VCaP (cell line): Measurements from ENCODE around the gene PRDM16.
A peak's percentile ranks its signal among the peaks of the same experiment; 100 is the strongest.

Experiments used
- H3K27ac ChIP-seq: fragments of 450-650 bp; 2 replicates; pipeline ENCODE4 v1.5.1; 2017
- TF ChIP-seq, protein P1 (sequence below): fragments of 450-650 bp; conservative IDR thresholded peaks from 2 replicates; pipeline ENCODE4 v1.5.1; 2017; ENCODE audit warnings: mild to moderate bottlenecking, moderate library complexity

Gene PRDM16

DNA sequence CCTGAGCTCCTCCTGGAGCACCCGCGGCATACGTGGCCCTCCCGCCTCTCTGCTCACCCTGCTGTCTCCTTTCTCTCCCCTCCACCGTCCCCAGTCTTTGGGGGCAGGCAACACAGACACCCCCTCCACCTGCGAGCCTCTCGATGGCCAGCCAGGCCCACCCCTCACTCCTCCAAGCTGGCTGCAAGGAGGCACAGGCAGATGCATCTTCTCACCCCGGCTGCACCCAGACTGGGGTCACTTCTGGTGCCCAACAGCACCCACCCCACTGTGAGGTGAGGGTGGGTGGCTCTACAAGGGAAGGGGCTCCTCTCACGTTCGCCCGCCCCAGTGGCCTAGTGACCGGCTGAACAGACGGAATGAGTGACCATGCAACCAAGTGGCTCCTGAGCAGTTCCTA is 277.5 kb downstream of the PRDM16 start:
- H3K27ac ChIP-seq = no peak overlapping the region
- TF ChIP-seq, protein P1, sequence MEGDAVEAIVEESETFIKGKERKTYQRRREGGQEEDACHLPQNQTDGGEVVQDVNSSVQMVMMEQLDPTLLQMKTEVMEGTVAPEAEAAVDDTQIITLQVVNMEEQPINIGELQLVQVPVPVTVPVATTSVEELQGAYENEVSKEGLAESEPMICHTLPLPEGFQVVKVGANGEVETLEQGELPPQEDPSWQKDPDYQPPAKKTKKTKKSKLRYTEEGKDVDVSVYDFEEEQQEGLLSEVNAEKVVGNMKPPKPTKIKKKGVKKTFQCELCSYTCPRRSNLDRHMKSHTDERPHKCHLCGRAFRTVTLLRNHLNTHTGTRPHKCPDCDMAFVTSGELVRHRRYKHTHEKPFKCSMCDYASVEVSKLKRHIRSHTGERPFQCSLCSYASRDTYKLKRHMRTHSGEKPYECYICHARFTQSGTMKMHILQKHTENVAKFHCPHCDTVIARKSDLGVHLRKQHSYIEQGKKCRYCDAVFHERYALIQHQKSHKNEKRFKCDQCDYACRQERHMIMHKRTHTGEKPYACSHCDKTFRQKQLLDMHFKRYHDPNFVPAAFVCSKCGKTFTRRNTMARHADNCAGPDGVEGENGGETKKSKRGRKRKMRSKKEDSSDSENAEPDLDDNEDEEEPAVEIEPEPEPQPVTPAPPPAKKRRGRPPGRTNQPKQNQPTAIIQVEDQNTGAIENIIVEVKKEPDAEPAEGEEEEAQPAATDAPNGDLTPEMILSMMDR = no peak

DNA sequence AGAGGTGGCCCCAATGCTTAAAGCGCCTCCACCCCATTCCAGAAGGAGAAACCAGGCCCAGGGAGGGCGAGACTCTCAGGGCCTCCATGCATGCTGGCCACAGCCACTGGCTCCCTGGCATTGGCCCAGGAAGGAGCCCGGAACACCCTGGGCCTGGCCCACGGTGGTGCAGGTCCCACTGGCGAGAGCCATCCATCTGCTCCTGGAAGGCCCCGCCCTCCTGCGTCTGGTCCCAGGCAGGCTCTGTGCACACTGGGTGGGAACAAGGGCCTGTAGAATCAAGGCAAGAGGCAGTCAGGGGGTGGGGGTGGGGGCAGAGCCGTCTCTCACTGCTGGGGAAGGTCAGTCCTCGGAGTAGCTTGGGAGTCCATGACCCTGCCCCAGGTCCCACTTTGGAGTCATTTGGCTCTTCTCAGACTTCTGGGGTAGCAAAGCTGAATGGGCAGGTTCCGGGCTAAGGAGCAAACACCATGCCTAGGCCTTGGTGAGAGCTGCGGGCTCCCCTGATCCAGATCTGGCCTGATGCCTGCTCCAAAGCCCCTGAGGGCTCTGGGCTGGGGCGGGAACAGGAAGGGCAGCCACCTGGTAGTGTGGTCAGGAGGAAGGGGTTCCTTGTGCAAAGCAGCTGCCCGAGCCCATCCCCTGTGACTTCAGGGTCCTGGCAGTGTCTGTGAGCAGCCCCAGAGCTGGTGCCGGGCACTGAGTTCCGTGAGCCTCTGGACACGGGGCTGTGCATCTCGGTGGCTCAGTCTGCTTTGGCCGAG is 278.4 kb downstream of the PRDM16 start:
- no peak overlapping the region for H3K27ac ChIP-seq
- TF ChIP-seq, protein P1 = no peak

DNA sequence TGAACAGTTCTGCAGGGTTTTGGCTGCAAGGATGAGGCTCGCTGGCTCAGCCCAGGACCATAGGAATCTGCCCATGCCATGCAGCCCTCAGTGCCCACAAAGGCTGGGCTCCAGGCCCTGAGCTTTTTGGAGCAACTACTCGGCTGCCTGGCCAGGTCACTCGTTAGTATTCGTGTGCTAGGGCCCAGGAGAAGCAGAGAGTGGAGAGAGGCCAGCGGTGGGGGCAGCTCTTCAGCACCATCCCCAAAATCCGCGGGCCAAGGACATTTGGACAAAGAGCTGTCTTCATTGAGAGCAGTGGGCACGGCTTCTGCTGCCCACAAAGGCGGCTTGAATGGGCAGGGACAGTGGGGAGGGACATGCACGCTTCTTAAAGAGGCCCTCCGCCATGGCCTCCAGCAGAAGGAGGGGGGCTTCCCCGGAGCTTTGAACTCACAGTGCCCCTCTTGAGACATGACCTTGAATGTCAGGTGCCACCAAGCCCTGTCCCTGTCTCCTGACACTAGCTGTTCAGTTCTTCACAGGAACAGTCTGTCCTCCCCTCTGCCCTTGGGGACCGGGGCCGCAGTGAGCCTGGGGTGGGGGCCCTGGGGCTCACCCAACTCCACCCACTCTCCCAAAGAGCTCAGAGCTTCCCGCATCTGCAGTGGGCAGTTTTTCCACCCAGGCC is 279.3 kb downstream of the PRDM16 start:
- TF ChIP-seq, protein P1 = no peak
- H3K27ac ChIP-seq = no peak overlapping the region

DNA sequence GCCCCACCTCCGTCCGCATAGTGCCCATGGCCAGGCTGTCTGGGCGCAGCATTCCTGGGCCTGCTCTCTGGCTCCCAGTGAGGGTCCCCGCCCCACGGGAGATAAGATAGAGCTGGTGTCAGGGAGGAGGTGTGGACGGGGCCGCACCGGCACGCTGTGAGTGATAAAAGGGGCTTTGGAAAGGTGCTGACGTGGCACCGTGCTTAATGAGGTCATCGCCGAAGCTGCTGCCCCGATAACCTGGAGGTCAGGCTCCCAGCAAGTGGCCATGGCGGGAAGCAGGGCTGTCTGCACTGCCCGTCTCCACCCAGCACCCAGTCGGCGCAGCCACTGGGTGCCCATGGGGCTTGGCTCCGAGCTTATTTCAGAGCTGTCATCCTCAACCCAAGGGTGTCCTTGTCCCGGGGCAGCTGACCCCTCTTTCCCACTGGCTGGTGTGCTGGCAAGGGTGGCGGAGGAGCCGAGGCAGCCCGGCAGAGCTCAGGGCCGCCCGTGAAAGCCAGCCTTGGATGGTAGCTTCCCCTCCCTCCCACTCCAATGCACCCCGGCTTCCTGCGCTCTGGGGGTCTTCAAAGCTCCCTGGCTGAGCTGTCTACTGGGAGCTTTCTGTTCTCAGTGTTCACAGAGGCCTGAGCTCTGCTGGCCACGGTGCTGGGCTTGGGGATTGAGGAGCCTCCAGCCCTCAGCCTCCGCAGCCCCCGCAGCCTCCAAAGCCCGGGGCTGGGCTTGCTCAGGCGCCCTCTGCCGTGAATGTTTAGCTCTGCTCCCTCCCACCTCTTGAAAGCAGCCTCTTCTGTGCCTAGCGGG is 280.4 kb downstream of the PRDM16 start:
- H3K27ac ChIP-seq = no peak overlapping the region
- TF ChIP-seq, protein P1 = 0 out of 2 replicates have a peak, but pooled peaks have one; percentile 13

DNA sequence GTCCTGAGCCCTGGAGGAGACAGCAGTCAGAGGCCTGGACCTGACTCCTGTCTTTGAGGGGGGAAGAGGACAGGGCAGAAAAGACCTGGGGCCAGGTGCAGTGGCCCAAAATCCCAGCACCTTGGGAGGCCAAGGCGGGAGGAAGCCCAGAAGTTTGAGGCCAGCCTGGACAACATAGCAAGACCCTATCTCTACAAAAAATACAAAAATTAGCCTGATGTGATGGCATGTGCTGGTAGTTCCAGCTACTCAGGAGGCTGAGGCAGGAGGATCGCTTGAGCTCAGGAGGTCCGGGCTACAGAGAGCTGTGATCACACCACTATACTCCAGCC is 280.9 kb downstream of the PRDM16 start:
- TF ChIP-seq, protein P1 = no peak
- no peak overlapping the region for H3K27ac ChIP-seq

DNA sequence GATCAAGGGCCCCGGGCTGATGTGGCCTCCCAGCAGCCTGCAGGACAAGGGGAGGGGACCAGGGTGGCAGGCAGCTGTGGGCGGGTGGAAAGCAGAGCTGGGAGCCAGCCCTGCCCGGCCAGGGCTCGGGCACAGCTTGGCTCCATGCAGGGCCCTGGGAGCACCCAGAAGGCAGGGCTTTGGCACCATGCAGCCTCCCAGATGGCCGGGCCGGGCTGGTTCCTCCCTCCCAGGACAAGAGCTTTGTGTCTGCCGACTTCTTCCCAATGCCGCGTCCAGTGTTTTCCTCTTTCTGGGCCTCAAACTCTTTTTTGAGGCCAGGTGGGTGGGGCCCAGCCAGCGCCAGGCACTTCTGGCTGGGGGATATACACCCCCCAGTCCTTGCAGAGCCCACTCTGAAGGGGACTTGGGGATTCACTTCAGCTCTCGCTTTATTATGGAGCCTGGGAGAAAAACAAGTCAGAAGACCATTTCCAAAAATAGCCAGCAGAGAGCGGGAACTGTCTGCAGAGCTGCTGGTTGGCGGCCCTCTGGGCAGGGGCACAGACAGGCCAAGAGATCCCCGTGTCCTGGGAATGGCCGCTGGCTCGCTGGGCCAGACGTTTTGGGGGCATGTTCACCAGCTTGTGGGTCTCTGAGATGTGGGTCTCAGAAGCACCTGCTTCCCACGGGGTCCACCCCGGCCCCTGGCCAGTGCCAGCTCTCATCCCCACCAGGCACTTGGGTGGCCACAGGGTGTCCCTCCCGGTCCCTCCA is 281.7 kb downstream of the PRDM16 start:
- no peak overlapping the region for H3K27ac ChIP-seq
- TF ChIP-seq, protein P1 = no peak
